CD4-positive, alpha-beta T cell treated with Interleukin-21 for 1 hour (primary cell): Measurements from ENCODE around the gene ZBTB3.
A peak's percentile ranks its signal among the peaks of the same experiment; 100 is the strongest.
"Not testable (repeated sequence)": the region's sequence is repeated elsewhere in the genome, so short reads cannot be mapped to it uniquely, and the experiment has no call there.

Experiments used
- DNase-seq: peaks from one replicate; pipeline ENCODE4 v3.0.0-alpha.2; 2020

Gene ZBTB3

GRCh38 chr11:62713343-62713742 lies 40.6 kb downstream of the ZBTB3 start:
- no peak for DNase-seq

GRCh38 chr11:62712861-62713260 lies 41.1 kb downstream of the ZBTB3 start:
- no peak for DNase-seq

GRCh38 chr11:62712276-62712812 lies 41.6 kb downstream of the ZBTB3 start:
- no peak for DNase-seq

GRCh38 chr11:62710001-62710345 lies 44.0 kb downstream of the ZBTB3 start:
- DNase-seq = peak; percentile 41

GRCh38 chr11:62709247-62710000 lies 44.5 kb downstream of the ZBTB3 start:
- peak; percentile 99 for DNase-seq

- peak; percentile 59 for DNase-seq
These were observed 45.2 kb downstream of the ZBTB3 start for GRCh38 chr11:62708793-62709192.

GRCh38 chr11:62708392-62708791 lies 45.6 kb downstream of the ZBTB3 start:
- DNase-seq = no peak

- DNase-seq = no peak
These were observed 46.6 kb downstream of the ZBTB3 start, which contains the start of the genes BSCL2 and GNG3 for GRCh38 chr11:62707277-62707861. Gene BSCL2, minus strand, starts transcription at chr11:62707424. Its CDS starts 229 bp downstream, at chr11:62707195. Gene GNG3, plus strand, starts transcription at chr11:62707676. Its CDS starts 620 bp downstream, at chr11:62708296.

GRCh38 chr11:62706850-62707247 lies 47.1 kb downstream of the ZBTB3 start:
- DNase-seq = no peak

- DNase-seq = peak; percentile 94
These were observed 47.8 kb downstream of the ZBTB3 start for GRCh38 chr11:62705880-62706849.

- no peak for DNase-seq
These were observed 48.5 kb downstream of the ZBTB3 start for GRCh38 chr11:62705413-62705812.

GRCh38 chr11:62703921-62704320 lies 50.0 kb downstream of the ZBTB3 start:
- not testable (repeated sequence) for DNase-seq

GRCh38 chr11:62702246-62702645 lies 51.7 kb downstream of the ZBTB3 start:
- DNase-seq = no peak
